ENCODE data around the gene CAMTA2. TPM values are rescaled to one million over a fixed set of nuclear protein-coding genes. Genes with fewer than 3 reads are reported as not detected.

Gene CAMTA2, protein sequence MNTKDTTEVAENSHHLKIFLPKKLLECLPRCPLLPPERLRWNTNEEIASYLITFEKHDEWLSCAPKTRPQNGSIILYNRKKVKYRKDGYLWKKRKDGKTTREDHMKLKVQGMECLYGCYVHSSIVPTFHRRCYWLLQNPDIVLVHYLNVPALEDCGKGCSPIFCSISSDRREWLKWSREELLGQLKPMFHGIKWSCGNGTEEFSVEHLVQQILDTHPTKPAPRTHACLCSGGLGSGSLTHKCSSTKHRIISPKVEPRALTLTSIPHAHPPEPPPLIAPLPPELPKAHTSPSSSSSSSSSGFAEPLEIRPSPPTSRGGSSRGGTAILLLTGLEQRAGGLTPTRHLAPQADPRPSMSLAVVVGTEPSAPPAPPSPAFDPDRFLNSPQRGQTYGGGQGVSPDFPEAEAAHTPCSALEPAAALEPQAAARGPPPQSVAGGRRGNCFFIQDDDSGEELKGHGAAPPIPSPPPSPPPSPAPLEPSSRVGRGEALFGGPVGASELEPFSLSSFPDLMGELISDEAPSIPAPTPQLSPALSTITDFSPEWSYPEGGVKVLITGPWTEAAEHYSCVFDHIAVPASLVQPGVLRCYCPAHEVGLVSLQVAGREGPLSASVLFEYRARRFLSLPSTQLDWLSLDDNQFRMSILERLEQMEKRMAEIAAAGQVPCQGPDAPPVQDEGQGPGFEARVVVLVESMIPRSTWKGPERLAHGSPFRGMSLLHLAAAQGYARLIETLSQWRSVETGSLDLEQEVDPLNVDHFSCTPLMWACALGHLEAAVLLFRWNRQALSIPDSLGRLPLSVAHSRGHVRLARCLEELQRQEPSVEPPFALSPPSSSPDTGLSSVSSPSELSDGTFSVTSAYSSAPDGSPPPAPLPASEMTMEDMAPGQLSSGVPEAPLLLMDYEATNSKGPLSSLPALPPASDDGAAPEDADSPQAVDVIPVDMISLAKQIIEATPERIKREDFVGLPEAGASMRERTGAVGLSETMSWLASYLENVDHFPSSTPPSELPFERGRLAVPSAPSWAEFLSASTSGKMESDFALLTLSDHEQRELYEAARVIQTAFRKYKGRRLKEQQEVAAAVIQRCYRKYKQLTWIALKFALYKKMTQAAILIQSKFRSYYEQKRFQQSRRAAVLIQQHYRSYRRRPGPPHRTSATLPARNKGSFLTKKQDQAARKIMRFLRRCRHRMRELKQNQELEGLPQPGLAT
- 22.0 to 37.9 TPM (median 31.6 TPM) in 5 replicates for total RNA-seq (2022; extraction: Qiagen RNA extraction; ENCODE audit: low read depth)

DNA sequence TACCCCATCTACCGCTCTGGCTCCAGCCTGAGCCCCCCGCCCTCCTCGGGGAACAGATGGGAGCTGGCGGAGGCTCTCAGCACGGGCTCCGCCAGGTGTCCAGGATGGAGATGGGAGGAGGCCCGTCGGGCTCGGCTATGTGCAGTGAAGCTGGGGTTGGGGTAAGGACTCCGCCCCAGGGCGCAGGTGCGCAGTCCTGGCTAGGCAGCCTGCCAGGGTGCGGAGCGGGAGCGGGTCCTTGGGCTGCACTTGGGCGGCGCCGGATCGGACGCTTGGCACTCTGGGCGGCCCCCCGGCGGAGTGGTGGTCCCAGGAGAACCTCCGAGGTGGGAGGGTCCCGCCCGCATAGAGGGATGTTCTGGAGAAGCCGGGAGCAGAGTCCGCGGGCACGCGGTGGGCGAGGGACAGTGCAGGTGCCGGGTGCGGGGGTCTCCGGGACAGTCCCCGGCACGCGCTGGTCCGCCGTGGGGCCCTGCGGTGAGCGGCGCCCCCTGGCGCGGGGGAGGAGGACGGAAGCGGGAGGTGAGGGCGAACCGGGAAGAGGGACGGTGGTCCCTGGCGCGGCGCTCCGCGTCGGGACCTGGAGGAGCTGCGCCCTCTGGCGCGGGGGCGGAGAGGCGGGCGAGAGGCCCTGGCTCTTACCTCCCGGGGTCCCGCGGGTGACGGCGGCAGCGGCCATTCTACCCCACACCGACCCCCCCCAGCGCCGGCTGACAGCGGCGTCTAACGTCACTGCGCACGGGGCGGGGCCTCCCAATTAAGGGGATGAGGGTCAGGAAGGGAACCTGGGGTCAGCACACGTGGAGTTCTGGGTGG lies at the start of gene CAMTA2:
TSS of gene CAMTA2 (minus strand) at position 725 of the 816 bp plus-strand sequence. CDS start 1,453 bp downstream, outside the sequence.

DNA sequence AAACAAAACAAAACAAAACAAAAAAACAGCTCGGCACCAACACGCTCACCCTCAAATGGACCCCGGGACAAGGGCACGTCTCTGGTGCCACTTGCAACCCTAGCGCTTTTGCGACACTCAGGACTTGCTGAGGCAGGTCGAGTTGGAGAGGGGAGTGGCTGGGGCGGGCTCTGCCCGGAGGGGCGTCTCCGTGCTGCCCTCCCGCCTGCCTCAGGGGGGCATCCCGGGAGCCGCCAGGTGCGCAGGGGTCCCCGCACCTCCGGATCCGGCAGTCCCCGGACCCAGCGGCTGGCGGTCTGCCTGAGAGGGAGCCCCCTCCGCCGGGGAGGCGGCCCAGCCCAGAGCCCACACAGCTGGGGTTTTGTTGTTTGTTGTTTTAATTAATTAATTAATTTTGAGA lies 47.8 kb upstream of the CAMTA2 start, which contains the start of gene SLC52A1:
TSS of gene SLC52A1 (minus strand) at position 112 of the 400 bp plus-strand sequence. CDS start 820 bp downstream, outside the sequence.

DNA sequence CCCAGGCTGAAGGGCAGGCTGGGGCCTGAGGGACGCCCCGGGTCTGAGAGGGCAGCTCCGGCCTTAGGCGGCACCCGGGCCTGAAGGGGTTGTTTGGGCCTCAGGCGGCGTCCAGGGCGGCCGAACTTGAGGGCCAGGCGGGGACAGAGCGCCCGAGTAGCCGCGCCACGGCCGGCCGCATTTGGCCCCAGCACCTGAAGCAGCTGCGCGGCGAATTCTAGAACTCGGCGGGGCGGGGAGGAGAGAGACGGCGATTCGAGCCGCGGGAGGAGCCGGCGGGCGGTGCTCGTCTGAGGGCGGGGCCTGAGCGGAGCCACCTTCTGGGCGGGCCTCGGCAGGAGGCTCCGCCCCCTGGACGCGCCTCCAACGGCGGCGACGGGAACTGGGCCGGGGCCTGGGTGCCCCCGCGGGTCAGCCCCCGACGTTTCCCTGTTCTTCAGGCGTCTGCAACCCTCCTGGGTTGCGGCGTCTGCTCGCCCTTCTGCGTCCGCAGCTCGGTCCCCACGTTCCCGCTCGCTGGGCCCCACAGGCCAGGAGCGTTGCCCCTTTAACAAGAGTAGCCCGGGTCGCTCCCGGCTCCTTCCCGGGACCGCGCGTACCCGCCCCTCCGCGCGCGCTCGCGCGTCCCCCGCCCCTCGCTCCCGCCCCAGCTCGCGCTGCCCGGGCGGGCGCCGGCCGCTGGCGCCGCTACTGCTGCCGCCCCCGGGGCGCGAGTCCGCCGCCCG lies 10.0 kb upstream of the CAMTA2 start, which contains the start of the genes INCA1 and KIF1C:
TSS of gene INCA1 (minus strand) at position 221 of the 725 bp plus-strand sequence. CDS start 3,085 bp downstream, outside the sequence.
TSS of gene KIF1C (plus strand) at position 649 of the 725 bp plus-strand sequence. CDS start 2,297 bp downstream, outside the sequence.

DNA sequence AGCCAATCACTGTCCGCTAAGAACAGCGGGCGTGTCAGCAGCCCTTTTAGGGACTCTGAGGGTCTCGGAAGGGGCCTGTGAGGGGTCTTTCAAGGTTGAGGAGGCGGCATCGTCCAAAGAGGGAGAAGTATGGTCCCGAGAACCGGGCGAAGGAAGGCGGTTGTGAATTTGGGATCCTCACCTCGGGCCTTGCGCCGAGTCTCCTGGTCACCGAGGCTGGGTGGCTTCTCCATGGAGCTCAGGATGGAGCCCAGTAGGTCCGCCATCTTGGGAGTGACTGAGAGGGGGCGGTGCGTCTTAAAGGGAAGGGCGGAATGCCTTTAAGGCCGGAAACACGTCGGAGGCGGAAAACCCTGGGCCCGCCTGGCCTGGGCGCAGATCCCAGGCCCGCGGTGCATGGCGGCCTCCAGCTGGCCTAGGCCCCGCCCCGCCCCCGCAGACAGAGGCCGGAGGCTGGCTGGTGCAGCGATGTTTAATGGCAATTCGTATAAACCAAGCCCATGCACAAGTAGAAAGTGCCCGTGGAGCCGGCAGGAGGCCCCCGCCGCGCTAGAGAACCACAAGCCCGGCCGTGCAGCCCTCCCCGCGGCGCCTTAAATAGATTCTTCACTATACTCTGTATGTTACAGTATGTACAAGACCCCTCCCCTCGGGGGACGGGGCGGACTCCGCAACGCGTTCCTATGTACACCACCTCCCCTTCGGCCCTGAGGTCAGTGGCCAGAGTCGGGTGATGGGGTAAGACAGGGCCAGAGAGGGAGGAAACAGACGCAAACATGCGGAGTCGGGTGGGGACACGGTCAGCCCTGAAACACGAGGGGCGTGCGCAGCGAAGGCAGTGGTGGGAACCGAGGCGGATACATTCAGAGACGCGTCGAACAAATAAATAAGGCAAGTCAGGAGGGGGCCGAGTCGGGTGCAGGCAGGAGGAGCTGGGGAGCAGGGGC lies 19.7 kb downstream of the CAMTA2 start, which contains the start of gene SPAG7:
TSS of gene SPAG7 (minus strand) at position 279 of the 947 bp plus-strand sequence. CDS start at position 266, 13 bp downstream.

DNA sequence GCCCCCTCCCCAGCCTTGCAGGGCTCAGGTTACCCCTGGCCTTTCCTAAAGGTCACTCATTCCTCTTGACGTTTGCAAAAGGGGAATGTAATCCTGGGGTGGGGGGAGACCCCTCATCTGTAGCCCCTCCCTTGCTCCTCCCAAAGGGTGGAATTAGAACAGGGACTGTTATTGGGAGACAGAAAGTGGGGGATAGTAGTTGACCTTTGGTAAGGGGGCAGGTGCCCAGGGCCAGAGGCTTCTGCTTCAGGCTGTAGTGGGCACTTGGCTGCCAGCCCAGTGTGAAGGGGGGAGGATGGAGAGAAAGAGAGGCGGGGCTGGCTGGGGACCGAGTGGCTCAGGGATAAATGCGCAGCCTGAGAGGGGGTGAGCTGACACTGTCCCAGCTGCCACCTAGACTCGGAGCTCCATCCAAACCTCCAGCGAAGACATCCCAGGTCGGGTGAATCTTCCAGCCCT lies 36.7 kb downstream of the CAMTA2 start, which contains the start of gene ENO3:
TSS of gene ENO3 (plus strand) at position 374 of the 459 bp plus-strand sequence. CDS start 711 bp downstream, outside the sequence.

DNA sequence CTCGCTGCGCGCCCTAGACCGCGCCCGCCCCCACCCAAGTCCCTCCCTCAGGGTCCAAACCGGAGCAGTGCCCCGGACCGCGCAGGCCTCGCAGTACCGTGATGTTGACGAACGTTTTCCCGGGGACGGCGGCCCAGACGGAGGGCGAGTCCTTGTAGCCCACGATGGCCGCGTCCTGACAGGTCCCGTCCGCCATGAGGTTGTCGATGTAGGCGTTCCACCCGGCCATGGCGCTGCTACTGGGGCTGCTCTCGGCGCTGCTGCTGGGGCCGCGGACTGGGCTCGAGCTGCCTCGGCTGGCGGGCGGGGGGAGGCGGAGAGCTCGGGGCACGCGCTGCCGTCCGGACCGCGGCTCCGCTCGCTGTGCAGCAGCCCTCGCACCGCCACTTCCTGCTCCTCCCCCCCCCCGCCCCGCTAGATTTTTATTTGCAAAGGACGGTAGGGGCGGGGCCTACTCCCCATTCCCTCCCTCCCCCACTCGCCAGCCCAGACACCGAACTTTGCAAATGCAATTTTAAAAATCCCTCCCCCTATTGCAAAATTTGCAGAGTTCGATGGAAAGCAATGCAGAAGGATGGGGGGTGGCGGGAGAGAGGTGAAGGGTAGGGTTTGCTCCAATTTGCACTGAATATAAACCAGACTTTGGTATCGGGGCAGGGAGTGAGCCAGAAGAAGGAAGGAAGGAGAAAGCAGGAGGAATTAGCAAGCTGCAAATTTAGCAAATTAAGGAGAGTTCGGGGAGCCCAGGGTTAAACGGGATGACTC lies 39.1 kb downstream of the CAMTA2 start, which contains the start of gene PFN1:
TSS of gene PFN1 (minus strand) at position 365 of the 765 bp plus-strand sequence. CDS start at position 229, 136 bp downstream.

DNA sequence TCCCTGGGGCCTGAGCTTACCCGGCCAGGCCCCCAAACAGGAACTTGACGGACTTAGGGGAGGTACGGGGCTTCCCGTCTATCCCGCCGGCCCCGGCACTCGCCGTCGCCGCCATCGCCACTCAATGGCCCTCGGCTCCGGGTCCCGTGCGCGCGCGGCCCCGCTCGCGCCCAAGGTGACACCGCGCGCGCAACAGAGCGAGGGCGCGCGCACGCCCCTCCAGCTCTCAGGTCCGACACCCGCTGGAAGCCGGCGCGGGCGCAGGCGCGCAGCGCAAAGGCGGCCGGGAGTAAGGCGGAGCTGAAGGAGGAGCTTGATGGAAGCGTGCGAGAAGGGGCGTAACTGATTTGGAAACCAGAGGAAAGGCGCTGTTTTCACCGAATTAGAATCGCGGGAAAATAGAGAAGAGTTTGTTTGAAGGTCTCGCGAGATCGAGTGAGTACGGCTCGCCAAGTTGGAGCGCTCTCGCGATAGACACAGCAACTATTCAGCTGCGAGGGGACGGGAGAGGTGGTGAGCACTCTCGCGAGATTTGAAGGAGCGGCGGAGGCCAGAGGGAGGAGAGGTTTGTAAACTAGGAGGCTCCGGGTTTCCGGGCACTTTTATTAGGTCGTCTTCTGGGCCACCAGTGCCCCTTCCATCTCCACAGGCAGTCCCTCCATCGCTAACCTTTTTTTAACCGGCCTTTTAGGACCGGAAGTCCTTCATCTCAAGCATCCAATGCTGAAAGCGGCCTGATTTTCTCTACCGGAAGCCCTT lies 47.5 kb downstream of the CAMTA2 start, which contains the start of the genes RNF167 and SLC25A11:
TSS of gene RNF167 (plus strand) at position 473 of the 759 bp plus-strand sequence. CDS start 642 bp downstream, outside the sequence.
TSS of gene SLC25A11 (minus strand) at position 251 of the 759 bp plus-strand sequence. CDS start at position 115, 136 bp downstream.

DNA sequence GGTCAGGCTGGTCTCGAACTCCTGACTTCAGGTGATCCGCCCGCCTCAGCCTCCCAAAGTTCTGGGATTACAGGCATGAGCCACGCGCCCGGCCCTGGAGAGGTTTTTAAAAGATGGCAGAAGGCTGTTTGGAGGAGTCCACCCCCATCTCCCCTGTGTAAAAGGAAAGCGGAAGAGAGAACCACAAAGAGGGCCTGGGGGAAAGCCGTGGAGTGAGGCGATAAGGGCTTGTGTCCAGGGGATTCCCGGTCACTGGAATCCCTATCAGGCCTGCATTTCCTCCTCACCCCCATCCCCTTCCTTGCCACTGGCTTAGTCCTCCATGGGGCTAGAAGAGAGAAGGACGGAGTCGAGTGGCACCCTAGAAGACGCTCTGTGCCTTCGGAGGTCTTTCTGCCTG lies 55.5 kb downstream of the CAMTA2 start, which contains the start of gene GP1BA:
TSS of gene GP1BA (plus strand) at position 315 of the 400 bp plus-strand sequence. CDS start 328 bp downstream, outside the sequence.

Other genes starting within 250 kb of the CAMTA2 start
- 0.41 to 0.86 TPM (median 0.60 TPM) in 5 replicates for gene ZMYND15, start 247.8 kb downstream of the CAMTA2 start, total RNA-seq (2022; extraction: Qiagen RNA extraction; ENCODE audit: low read depth)
- gene CXCL16, start 247.7 kb downstream of the CAMTA2 start, total RNA-seq (2022; extraction: Qiagen RNA extraction; ENCODE audit: low read depth): 15.0 to 20.2 TPM (median 18.3 TPM) in 5 replicates
- 0.31 to 1.2 TPM (median 0.64 TPM) in 5 replicates for gene TM4SF5, start 215.8 kb downstream of the CAMTA2 start, total RNA-seq (2022; extraction: Qiagen RNA extraction; ENCODE audit: low read depth)
- 0.47 to 1.5 TPM (median 1.3 TPM) in 4 of 5 replicates, not detected in the other for gene VMO1, start 201.3 kb downstream of the CAMTA2 start, total RNA-seq (2022; extraction: Qiagen RNA extraction; ENCODE audit: low read depth)
- not detected in 5 replicates for gene GLTPD2, start 198.7 kb downstream of the CAMTA2 start, total RNA-seq (2022; extraction: Qiagen RNA extraction; ENCODE audit: low read depth)
- gene PSMB6, start 191.5 kb downstream of the CAMTA2 start, total RNA-seq (2022; extraction: Qiagen RNA extraction; ENCODE audit: low read depth): 443 to 508 TPM (median 482 TPM) in 5 replicates
- 20.0 to 27.5 TPM (median 25.1 TPM) in 5 replicates for gene PLD2, start 180.5 kb downstream of the CAMTA2 start, total RNA-seq (2022; extraction: Qiagen RNA extraction; ENCODE audit: low read depth)
- gene MINK1, start 154.3 kb downstream of the CAMTA2 start, total RNA-seq (2022; extraction: Qiagen RNA extraction; ENCODE audit: low read depth): 49.3 to 64.6 TPM (median 56.6 TPM) in 5 replicates
- gene C17orf107, start 88.1 kb downstream of the CAMTA2 start, total RNA-seq (2022; extraction: Qiagen RNA extraction; ENCODE audit: low read depth): 0.17 to 0.29 TPM (median 0.28 TPM) in 5 replicates
- gene CHRNE, start 84.6 kb downstream of the CAMTA2 start, total RNA-seq (2022; extraction: Qiagen RNA extraction; ENCODE audit: low read depth): 0.07 to 0.21 TPM (median 0.08 TPM) in 4 of 5 replicates, not detected in the other
- not detected in 5 replicates for gene GP1BA, start 55.4 kb downstream of the CAMTA2 start, total RNA-seq (2022; extraction: Qiagen RNA extraction; ENCODE audit: low read depth)
- 65.3 to 82.3 TPM (median 72.2 TPM) in 5 replicates for gene SLC25A11, start 47.6 kb downstream of the CAMTA2 start, total RNA-seq (2022; extraction: Qiagen RNA extraction; ENCODE audit: low read depth)
- gene RNF167, start 47.4 kb downstream of the CAMTA2 start, total RNA-seq (2022; extraction: Qiagen RNA extraction; ENCODE audit: low read depth): 93.0 to 144 TPM (median 121 TPM) in 5 replicates
- 2,001 to 2,972 TPM (median 2,479 TPM) in 5 replicates for gene PFN1, start 39.1 kb downstream of the CAMTA2 start, total RNA-seq (2022; extraction: Qiagen RNA extraction; ENCODE audit: low read depth)
- gene ENO3, start 36.6 kb downstream of the CAMTA2 start, total RNA-seq (2022; extraction: Qiagen RNA extraction; ENCODE audit: low read depth): 51.2 to 61.4 TPM (median 55.7 TPM) in 5 replicates
- 69.9 to 87.4 TPM (median 71.4 TPM) in 5 replicates for gene SPAG7, start 19.9 kb downstream of the CAMTA2 start, total RNA-seq (2022; extraction: Qiagen RNA extraction; ENCODE audit: low read depth)
- gene INCA1, start 9.8 kb upstream of the CAMTA2 start, total RNA-seq (2022; extraction: Qiagen RNA extraction; ENCODE audit: low read depth): 1.3 to 2.0 TPM (median 1.5 TPM) in 5 replicates
- gene KIF1C, start 10.3 kb upstream of the CAMTA2 start, total RNA-seq (2022; extraction: Qiagen RNA extraction; ENCODE audit: low read depth): 98.9 to 125 TPM (median 114 TPM) in 5 replicates
- 0.34 to 1.2 TPM (median 0.68 TPM) in 5 replicates for gene SLC52A1, start 47.8 kb upstream of the CAMTA2 start, total RNA-seq (2022; extraction: Qiagen RNA extraction; ENCODE audit: low read depth)
- 0.89 to 1.2 TPM (median 1.0 TPM) in 5 replicates for gene ZFP3, start 90.8 kb upstream of the CAMTA2 start, total RNA-seq (2022; extraction: Qiagen RNA extraction; ENCODE audit: low read depth)
- 3.6 to 5.0 TPM (median 4.5 TPM) in 5 replicates for gene ZNF232, start 124.2 kb upstream of the CAMTA2 start, total RNA-seq (2022; extraction: Qiagen RNA extraction; ENCODE audit: low read depth)
- 0.01 to 0.03 TPM (median 0.02 TPM) in 4 of 5 replicates, not detected in the other for gene USP6, start 128.4 kb upstream of the CAMTA2 start, total RNA-seq (2022; extraction: Qiagen RNA extraction; ENCODE audit: low read depth)
- gene ZNF594, start 204.2 kb upstream of the CAMTA2 start, total RNA-seq (2022; extraction: Qiagen RNA extraction; ENCODE audit: low read depth): 1.3 to 1.8 TPM (median 1.7 TPM) in 5 replicates
- gene SCIMP, start 247.2 kb upstream of the CAMTA2 start, total RNA-seq (2022; extraction: Qiagen RNA extraction; ENCODE audit: low read depth): not detected in 5 replicates

Measured in A549 treated with DMSO at 1 μM for 4 hours (cell line).